ENCODE measurements around the gene WHRN.
A peak's percentile ranks its signal among the peaks of the same experiment; 100 is the strongest.

WHRN gene

DNA sequence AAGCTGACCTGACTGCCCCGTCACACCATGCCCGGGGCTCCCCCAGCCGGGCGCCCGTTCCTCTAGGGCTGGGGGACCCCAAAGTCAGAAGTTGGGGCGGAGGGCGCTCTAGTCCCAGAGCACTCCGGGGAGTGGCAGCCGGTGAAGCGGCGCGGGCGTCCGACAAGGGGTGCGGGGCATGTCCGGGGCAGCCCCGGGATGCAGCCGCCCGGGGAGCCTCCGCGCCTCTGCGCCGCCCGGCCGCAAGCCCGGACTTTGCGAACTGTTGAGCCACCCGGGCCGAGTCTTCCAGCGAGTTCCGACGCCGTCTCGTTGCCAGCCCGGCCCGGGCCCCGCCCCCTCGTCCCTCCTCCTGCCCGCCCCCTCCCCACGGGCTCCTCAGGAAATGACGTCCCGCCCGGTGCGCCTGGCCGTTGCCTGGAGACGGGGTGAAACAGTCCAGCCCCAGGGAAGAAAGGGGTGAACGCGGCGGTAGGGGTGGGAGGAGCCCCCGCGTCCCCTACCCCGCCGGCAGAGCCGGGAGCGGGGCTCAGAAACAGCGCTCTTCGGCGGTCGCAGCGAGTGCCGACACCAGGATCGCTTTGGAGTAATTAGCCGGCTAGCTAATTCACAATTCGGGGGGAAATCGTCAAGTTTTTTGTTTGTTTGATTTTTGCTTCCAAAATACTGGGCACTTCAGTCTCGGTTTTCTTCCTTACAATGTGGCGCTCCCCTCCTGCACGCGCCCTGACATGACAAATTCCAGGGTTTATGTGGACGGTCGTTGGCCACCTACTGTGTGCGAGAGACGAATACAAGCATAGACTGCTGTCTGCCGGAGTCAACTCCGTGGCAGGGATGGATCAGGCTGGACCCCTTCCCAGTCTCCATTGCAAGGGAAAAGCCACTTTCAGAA lies at the start of gene WHRN:
Gene WHRN, minus strand, starts transcription at position 287 of the 895 bp plus-strand sequence. CDS start 672 bp downstream, outside the sequence.
- peak; percentile 45 to 88 (median 73) for DNase-seq

GRCh38 chr9:114553202-114553601 lies 47.9 kb upstream of the WHRN start:
- no peak for DNase-seq

DNA sequence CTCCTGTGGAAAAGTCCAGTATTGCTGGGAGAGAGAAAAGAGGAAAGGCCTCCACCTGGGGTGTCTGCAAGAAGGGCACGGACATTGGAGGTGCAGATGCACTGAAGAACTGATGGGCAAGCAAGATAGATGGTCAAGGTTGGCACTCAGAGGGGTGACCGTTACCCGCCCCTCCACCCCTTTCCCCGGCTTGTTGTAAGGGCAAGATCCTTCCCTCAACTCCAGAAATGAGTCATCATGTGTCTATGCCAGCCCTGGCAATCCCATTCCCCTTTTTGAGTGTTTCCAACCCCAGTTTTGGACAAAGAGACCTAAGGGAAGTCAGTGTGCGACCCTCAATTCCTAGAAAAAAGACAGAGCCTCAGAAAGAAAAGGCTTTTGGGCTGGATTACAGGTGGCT lies 47.4 kb upstream of the WHRN start:
- DNase-seq: no peak

- DNase-seq: no peak
Measured at GRCh38 chr9:114551750-114552685, 46.7 kb upstream of the WHRN start.

DNA sequence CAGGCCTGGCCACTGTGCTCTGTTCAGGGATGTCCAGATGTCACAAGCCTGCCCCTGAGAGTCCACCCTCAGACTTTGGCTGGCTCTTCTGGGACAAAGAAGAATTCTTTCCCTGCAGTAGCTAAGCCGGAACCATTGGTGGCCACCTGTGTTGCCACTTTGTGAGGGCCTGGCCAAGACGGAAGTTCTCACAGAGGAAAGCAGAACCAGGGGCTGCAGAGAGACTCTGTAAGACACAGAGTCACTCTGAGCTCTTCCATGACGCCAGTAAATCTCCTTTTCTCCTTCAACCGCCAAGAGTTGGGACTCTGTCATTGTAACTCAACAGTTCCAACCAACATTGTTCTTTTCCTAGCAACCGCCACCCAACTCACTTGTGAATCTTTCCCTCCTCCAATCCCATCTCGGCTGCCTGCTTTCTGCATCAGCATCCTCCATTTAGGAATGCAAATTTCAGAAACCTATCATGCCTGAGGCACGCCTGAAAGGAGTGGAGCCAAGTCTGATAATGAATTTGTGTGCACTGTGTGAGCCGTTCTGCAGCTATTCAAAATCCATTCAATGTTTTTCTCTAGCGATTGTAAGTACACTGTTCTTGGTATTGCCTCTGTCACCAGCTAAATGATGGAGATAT lies 44.5 kb upstream of the WHRN start:
- DNase-seq: no peak

GRCh38 chr9:114546851-114547250 lies 41.6 kb upstream of the WHRN start:
- DNase-seq: no peak

DNA sequence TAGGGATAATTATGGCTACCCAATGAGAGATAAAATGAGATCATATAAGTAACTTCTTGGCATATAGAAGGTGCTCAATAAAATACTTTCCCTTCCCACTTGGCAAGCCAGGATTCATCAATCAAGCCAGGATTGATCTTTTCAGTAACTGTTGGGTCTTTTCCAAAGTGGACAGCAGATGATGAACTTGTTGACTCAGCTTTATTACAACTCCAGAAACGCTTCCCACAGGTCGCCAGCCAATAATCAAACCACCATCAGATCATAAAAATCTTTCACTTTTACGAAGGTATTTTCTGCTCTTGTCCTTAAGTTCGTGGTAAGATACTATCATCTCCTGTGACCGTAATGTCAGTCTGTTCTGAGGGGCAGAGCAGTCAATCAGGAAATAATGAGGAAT lies 39.8 kb upstream of the WHRN start:
- DNase-seq: no peak

DNA sequence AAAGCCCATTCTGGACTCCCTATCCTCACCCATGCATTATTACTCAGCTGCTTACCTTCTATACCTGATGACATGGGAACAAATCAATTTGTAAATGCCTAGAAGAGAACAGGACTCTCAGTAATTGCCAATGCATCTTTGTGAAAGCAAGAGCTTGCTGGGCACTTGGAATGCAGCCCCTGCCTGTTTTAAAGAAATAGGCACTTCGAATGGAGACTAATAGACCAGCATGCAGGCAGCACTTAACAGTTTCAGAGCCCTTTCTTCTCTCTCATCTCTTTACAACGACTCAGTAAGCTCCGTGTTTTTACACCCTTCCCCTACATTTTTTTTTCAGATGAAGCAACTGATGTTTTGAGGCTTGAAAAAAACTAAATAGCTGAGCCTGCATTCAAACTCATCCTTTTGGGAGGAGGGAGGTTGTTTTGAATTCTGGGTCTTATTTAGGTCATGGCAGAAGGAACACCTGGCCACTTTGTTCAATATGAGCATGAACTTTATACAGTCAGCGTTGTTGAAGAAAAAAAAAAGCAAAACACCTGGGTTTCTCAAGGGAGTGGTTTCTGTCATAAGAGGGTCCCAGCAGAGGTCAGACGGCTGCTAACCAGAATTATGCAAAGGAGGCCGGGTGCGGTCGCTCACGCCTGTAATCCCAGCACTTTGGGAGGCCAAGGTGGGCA lies 34.6 kb upstream of the WHRN start:
- DNase-seq: no peak

DNA sequence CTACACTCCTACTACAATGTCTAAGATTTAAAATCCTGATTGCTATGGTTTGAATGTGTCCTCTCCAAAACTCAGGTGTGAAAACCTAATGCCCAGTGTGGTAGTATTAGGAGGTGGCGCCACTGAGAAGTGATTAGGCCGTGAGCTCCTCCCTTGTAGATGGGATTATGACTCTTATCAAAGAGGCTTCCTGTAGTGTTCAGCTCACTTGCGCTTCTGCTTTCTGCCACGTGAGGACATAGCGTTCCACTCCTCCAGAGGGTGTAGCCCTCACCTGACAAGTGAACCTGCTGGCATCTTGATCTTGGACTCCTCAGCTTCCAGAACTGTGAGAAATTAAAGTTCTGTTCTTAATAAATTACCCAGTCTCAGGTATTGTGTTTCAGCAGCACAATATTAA lies 33.0 kb upstream of the WHRN start:
- peak in 2 of 4 experiments; percentile 6 to 9 for DNase-seq

DNA sequence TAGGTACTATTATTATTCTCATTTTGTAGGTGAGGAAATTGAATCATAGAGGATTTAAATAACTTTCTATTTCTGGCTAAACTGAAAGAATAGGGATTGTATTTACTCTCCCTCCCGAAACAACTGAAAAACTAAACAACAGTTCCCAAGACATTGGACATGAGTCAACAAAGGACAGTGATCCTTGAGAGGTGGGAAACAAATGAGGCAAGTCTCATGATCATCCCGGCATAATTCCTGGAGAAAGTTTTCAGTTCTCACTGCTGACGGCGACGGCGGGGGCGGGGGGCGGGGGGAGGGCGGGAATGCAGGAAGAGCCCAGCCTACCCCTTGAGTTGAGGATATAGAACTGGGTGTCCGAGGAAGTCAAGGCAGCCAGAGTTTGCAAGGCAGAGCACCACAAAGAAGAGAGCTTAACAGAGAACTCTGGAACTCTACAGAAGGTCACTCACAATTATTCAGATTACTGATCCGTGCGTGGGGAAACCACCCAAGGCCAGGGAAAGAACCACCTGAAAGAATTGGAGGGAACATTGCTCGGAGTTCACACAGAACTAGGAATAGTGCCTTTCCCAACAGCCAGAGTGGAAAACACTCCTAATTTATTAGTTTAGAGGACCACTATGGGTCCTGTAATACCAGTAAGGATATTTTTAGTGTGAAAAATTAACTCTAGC lies 27.4 kb upstream of the WHRN start:
- no peak for DNase-seq

- no peak for DNase-seq
Measured at GRCh38 chr9:114529285-114529684, 24.0 kb upstream of the WHRN start.

DNA sequence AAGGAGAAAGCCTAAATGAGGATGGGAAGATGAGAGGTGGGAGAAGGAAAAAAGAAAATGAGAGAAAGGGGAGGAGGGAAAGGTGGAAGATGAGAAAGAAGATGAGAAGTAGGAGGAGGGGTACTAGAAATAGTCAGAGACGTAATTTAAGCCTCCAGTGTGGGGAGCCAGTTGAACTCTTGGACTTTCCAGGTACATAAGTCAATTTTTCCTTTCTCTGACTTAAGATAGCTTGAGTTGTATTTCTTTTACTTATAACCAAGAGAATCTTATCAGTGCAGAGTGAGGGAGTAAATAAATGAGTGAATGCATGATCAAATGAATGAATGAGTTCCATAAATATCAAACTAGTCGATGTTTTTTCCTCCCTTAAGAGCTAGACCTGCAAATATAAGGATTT lies 21.5 kb upstream of the WHRN start:
- DNase-seq: no peak

- no peak for DNase-seq
Measured at GRCh38 chr9:114525513-114525912, 20.2 kb upstream of the WHRN start.

DNA sequence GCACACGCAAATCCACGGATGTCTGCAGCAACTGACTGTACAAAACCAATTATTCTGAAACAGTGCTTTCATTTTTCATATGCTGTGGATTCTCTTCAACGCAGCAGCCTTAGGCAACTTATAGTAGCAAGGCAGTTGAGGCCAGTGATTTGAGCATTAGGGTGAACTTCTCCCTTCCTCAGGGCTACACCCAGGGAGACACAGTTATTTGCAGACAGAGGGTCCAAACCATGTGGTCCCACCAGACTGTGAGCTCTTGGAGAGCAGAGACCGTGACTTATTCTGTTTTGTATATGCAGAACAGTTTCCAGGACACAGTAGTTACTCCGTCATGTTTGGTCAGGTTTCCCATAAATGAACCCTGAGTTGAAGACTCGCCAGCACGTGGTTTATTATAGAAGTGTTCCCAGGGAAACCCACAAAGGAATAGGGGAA lies 19.0 kb upstream of the WHRN start:
- no peak for DNase-seq

DNA sequence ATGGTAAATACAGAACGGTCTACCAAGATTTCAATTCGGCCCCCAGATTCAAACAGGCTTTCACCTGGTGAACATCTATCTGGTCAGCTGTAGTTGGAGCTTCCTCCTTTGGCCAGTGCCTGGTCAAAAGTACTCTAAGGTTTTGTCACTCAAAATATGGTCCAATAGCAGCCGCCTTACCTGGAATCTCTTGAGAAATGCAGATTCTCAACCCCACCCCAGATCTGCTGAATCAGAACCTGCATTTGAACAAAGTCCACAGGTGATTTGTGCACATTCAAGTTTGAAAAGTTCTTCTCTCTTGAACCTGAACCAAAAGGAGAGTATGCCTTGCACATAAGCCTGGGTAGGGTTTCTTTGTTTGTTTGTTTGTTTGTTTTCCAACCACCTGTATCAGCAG lies 17.6 kb upstream of the WHRN start:
- DNase-seq: no peak

- no peak for DNase-seq
Measured at GRCh38 chr9:114522286-114522685, 17.0 kb upstream of the WHRN start.

DNA sequence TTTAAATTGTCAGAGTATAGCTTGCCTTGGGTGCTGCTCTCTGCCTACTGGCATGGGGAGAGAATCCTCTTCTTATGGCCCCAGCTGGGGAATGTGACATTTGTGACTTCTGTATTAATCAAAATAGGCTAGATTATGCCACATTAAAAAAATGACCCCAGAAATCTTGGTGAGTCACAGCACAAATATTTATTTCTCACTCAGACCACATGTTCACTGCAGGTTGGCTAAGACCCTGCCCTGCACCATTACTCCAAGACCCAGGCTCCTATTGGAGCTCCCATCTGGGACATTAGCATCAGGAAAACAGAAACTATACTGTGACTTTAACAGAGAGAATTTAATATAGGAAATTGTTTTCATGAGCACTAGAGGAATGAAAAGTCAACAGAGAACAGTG lies 16.6 kb upstream of the WHRN start:
- no peak for DNase-seq

DNA sequence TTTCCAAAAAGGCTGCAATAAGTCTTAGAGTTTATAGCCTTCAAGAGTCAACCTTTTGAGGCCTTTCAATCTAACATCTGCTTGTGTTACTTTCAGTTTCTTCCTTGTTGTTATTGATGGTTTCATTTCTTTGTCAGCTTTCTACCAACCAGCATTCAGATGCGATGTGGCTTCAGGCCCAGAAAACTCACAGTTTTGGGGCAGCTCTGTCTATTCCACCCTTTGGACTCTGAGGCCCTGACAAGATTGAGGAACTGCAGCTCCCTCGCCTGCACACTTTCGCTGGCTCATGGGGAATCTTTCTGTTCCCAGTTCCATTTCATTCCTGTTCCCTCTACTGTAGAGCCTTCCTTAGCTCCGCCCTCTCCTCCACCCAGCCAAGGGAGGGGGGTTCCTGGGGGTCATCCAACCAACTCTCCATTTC lies 13.3 kb upstream of the WHRN start:
- no peak for DNase-seq

- no peak for DNase-seq
Measured at GRCh38 chr9:114518120-114518519, 12.8 kb upstream of the WHRN start.

GRCh38 chr9:114516913-114517312 lies 11.6 kb upstream of the WHRN start:
- DNase-seq: no peak

- no peak for DNase-seq
Measured at GRCh38 chr9:114515528-114515927, 10.3 kb upstream of the WHRN start.

DNA sequence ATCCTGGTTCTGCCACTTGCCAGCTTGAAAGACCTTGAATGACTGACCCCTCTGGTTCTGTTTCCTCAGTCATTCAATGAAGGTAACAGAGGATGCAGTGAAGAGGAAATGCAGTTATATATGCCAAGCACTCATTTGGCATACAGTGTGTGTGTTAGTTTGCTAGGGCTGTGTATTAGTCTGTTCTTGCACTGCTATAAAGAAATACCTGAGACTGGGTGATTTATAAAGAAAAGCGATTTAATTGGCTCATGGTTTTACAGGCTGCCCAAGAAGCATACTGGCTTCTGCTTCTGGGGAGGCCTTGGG lies 8.6 kb upstream of the WHRN start:
- DNase-seq: no peak
